Activated T-cell treated with anti-CD3 and anti-CD28 coated beads, Interleukin-2, amount 50 U/mL, for 24 hours (primary cell): ENCODE results near the gene FAM237B.
"Not testable (repeated sequence)": the region's sequence is repeated elsewhere in the genome, so short reads cannot be mapped to it uniquely, and the experiment has no call there.

Source experiments
- DNase-seq: peaks from one replicate; pipeline ENCODE4 v3.0.0-alpha.2; 2020
- H3K27ac Mint-ChIP-seq: 2 replicates; pipeline ENCODE4 v1.8.0; 2020; ENCODE audit warnings: mild to moderate bottlenecking, mixed read lengths
- H3K27me3 Mint-ChIP-seq: 2 replicates; pipeline ENCODE4 v1.8.0; 2020; ENCODE audit warnings: mixed read lengths
- H3K36me3 Mint-ChIP-seq: 2 replicates; pipeline ENCODE4 v1.8.0; 2020; ENCODE audit warnings: low read depth, mixed read lengths
- H3K4me1 Mint-ChIP-seq: 2 replicates; pipeline ENCODE4 v1.8.0; 2020; ENCODE audit warnings: low read depth, mixed read lengths
- H3K4me3 Mint-ChIP-seq: 2 replicates; pipeline ENCODE4 v1.8.0; 2020; ENCODE audit warnings: mild to moderate bottlenecking, moderate library complexity, mixed read lengths
- H3K9me3 Mint-ChIP-seq: 2 replicates; pipeline ENCODE4 v1.8.0; 2020; ENCODE audit warnings: mixed read lengths

FAM237B gene

GRCh38 chr7:90320801-90321494, at the start of gene FAM237B:
TSS of gene FAM237B (minus strand) at chr7:90321304. CDS start at chr7:90319748, 1,556 bp downstream.
- Mint-ChIP-seq H3K36me3 (no peaks in the 10 kb centered on the region), H3K9me3 (no peaks in the 10 kb centered on the region), H3K4me3 (peak within 1 kb of the TSS; percentile 25), H3K4me1 (peaks cover 11% of the 10 kb centered on the region), H3K27ac (no peak within 1 kb of the TSS), H3K27me3 (peaks cover 52% of the 10 kb centered on the region)
- peak; percentile 33 for DNase-seq

GRCh38 chr7:90351987-90352386, 30.9 kb upstream of the FAM237B start:
- no peaks in the 10 kb centered on the region for H3K27me3 Mint-ChIP-seq
- no peak overlapping the region for H3K27ac Mint-ChIP-seq
- peaks cover 45% of the 10 kb centered on the region for H3K4me1 Mint-ChIP-seq
- DNase-seq, result no peak
- peaks cover 82% of the 10 kb centered on the region for H3K36me3 Mint-ChIP-seq
- no peak overlapping the region for H3K4me3 Mint-ChIP-seq
- H3K9me3 Mint-ChIP-seq, result peaks cover 7% of the 10 kb centered on the region

DNA sequence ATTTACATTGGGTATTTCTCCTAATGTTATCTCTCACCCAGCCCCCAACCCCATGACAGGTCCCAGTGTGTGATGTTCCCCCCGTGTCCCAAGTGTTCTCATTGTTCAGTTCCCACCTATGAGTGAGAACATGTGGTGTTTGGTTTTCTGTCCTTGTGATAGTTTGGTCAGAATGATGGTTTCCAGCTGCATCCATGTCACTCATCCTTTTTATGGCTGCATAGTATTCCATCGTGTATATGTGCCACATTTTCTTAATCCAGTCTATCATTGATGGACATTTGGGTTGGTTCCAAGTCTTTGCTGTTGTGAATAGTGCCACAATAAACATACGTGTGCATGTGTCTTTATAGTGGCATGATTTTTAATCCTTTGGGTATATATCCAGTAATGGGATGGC, 28.9 kb upstream of the FAM237B start:
- Mint-ChIP-seq H3K4me1 (peaks cover 59% of the 10 kb centered on the region), H3K36me3 (peaks cover 70% of the 10 kb centered on the region)
- not testable (repeated sequence) for H3K9me3 Mint-ChIP-seq, H3K27ac Mint-ChIP-seq, H3K4me3 Mint-ChIP-seq, H3K27me3 Mint-ChIP-seq, DNase-seq

DNA sequence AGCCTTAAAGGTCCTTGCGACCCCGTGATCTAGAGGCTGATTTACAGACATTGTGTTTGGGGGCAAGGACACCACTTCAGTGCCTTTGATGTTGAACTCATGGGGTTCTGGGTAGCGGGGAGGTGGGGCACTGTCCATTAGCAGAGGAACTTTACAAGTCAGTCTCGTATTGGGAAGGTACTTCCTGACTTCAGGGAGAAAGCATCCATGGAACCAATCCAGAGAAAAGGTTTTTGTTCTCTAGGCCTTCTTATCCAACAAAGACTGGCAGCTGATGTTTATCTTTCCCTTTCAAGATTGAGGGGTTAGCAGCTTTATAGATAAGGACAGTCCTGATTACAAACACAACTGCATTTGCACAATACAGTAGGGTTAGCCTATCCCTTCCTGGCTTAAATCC, 28.2 kb upstream of the FAM237B start:
- H3K27ac Mint-ChIP-seq, result no peak overlapping the region
- no peaks in the 10 kb centered on the region for H3K27me3 Mint-ChIP-seq
- no peaks in the 10 kb centered on the region for H3K9me3 Mint-ChIP-seq
- H3K4me1 Mint-ChIP-seq, result peaks cover 59% of the 10 kb centered on the region
- H3K4me3 Mint-ChIP-seq, result no peak overlapping the region
- peaks cover 63% of the 10 kb centered on the region for H3K36me3 Mint-ChIP-seq
- DNase-seq, result no peak

DNA sequence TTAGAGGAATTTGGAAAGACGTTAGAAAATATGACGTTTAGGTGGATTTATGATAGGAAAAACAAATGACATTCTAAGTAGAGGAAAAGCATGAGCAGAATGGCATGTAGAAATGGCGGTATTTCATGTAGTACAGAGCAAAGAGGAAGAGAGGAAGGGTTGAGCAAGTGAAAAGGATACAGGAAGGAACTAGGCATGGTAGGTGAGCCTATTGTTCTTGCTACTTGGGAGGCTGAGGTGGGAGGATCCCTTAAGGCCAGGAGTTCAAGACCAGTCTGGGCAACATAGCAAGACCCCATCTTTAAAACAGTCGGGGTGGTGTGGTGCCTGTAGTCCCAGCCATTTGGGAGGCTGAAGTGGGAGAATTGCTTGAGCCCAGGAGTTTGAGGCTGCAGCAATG, 26.7 kb upstream of the FAM237B start:
- peak overlapping the region; percentile 96 for H3K4me3 Mint-ChIP-seq
- peaks cover 55% of the 10 kb centered on the region for H3K4me1 Mint-ChIP-seq
- H3K27me3 Mint-ChIP-seq, result no peaks in the 10 kb centered on the region
- DNase-seq, result no peak
- H3K9me3 Mint-ChIP-seq, result no peaks in the 10 kb centered on the region
- peak overlapping the region; percentile 98 for H3K27ac Mint-ChIP-seq
- H3K36me3 Mint-ChIP-seq, result peaks cover 49% of the 10 kb centered on the region

- H3K27ac Mint-ChIP-seq, result peak within 1 kb of the TSS; percentile 98
- peaks cover 39% of the 10 kb centered on the region for H3K36me3 Mint-ChIP-seq
- H3K9me3 Mint-ChIP-seq, result no peaks in the 10 kb centered on the region
- no peaks in the 10 kb centered on the region for H3K27me3 Mint-ChIP-seq
- peak; percentile 97 for DNase-seq
- H3K4me1 Mint-ChIP-seq, result peaks cover 46% of the 10 kb centered on the region
- H3K4me3 Mint-ChIP-seq, result peak within 1 kb of the TSS; percentile 96
These were observed 25.4 kb upstream of the FAM237B start, which contains the start of gene GTPBP10 for GRCh38 chr7:90346336-90347125. TSS of gene GTPBP10 (plus strand) at chr7:90346716. CDS start at chr7:90346742, 26 bp downstream.

DNA sequence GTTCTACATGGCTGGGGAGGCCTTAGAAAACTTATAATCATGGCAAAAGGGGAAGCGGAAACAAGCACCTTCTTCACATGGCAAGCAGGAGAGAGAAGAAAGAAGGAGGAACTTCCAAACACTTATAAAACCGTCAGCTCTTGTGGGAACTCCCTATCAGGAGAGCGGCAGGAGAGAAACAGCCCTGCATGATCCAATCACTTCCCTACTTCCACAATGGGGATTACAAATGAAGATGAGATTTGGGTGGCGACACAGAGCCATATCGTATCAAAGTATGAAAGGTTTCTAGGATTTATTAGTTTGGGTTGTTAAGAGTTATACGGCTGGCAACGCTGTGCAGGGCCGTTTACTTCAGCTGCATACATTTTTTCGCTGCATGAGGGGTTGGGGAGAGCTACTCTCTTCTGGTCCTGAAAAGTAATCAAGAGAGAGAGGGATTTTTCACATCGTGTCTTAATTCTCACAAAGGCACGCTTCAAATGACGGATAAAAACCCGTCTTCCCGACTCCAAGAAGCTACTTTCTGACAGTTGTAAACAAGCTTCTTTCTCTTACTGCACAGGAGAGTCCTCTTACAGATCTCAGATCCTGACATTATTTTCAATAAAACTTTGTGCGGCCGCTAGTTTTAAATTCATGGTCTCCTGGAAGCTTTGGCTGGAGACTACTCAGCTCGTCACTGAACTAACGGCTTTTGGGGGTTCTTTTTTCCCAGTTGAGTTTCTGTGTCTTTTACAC, 24.7 kb upstream of the FAM237B start:
- Mint-ChIP-seq H3K27ac (peak overlapping the region; percentile 98), H3K36me3 (peaks cover 37% of the 10 kb centered on the region), H3K4me1 (peaks cover 43% of the 10 kb centered on the region), H3K4me3 (peak overlapping the region; percentile 96), H3K9me3 (no peaks in the 10 kb centered on the region), H3K27me3 (no peaks in the 10 kb centered on the region)
- no peak for DNase-seq

DNA sequence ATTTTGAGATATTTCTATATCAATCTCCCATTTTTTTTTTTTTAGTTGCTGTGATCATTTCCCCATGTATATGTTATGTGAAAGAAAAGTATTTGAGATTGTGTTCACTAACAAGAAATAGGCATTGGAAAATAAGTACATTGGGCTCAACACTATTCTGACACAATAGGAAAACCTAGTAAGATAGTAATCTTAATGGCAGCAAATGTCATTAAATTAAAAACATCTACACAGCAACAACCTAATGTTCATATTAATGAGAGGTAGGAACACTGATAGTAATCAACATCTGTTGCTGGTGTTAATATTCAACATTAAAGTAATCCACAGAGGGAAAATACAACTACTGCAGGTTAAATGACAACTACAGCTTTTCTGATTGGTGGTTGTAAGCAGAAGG, 23.9 kb upstream of the FAM237B start:
- peaks cover 36% of the 10 kb centered on the region for H3K4me1 Mint-ChIP-seq
- peak overlapping the region; percentile 98 for H3K27ac Mint-ChIP-seq
- H3K36me3 Mint-ChIP-seq, result peaks cover 29% of the 10 kb centered on the region
- H3K27me3 Mint-ChIP-seq, result no peaks in the 10 kb centered on the region
- DNase-seq, result no peak
- peak overlapping the region; percentile 96 for H3K4me3 Mint-ChIP-seq
- no peaks in the 10 kb centered on the region for H3K9me3 Mint-ChIP-seq

- H3K27me3 Mint-ChIP-seq, result peaks cover 11% of the 10 kb centered on the region
- H3K27ac Mint-ChIP-seq, result no peak overlapping the region
- H3K4me1 Mint-ChIP-seq, result no peaks in the 10 kb centered on the region
- H3K4me3 Mint-ChIP-seq, result no peak overlapping the region
- no peaks in the 10 kb centered on the region for H3K36me3 Mint-ChIP-seq
- DNase-seq, result no peak
- H3K9me3 Mint-ChIP-seq, result no peaks in the 10 kb centered on the region
These were observed 16.0 kb upstream of the FAM237B start for GRCh38 chr7:90337106-90337505.

GRCh38 chr7:90334926-90335325, 13.8 kb upstream of the FAM237B start:
- H3K4me3 Mint-ChIP-seq, DNase-seq, H3K4me1 Mint-ChIP-seq, H3K27ac Mint-ChIP-seq, H3K36me3 Mint-ChIP-seq, H3K9me3 Mint-ChIP-seq: not testable (repeated sequence)
- H3K27me3 Mint-ChIP-seq, result peaks cover 14% of the 10 kb centered on the region

GRCh38 chr7:90334193-90334843, 13.2 kb upstream of the FAM237B start:
- Mint-ChIP-seq H3K4me1 (no peaks in the 10 kb centered on the region), H3K4me3 (no peak overlapping the region), H3K27ac (no peak overlapping the region), H3K36me3 (no peaks in the 10 kb centered on the region), H3K9me3 (no peaks in the 10 kb centered on the region), H3K27me3 (peaks cover 14% of the 10 kb centered on the region)
- no peak for DNase-seq

DNA sequence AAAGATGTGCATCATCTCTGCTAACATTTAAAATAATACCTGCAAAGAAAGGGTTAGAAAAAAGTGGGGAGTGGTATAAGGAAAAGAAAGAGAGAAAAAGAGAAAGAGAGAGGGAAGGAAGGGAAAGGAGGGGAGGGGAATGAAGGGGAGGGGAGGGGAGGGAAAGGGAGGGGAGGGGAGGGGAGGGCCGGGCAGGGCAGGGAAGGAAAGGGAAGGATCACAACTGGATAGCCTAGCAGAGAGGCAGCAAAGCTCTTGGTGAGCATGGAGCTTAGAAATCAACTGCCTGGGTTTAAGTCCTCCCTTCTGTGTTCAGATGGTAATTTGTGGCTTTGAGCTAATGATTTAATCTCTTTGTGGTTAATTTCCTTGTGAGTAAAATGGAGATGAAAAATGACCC, 5.4 kb upstream of the FAM237B start:
- H3K4me3 Mint-ChIP-seq, result no peak overlapping the region
- no peaks in the 10 kb centered on the region for H3K9me3 Mint-ChIP-seq
- no peak for DNase-seq
- no peak overlapping the region for H3K27ac Mint-ChIP-seq
- H3K36me3 Mint-ChIP-seq, result no peaks in the 10 kb centered on the region
- peaks cover 2% of the 10 kb centered on the region for H3K4me1 Mint-ChIP-seq
- H3K27me3 Mint-ChIP-seq, result peaks cover 20% of the 10 kb centered on the region

- Mint-ChIP-seq H3K27me3 (peaks cover 43% of the 10 kb centered on the region), H3K27ac (no peak overlapping the region), H3K4me1 (peaks cover 11% of the 10 kb centered on the region)
These were observed 1.7 kb upstream of the FAM237B start for GRCh38 chr7:90322837-90323236.

DNA sequence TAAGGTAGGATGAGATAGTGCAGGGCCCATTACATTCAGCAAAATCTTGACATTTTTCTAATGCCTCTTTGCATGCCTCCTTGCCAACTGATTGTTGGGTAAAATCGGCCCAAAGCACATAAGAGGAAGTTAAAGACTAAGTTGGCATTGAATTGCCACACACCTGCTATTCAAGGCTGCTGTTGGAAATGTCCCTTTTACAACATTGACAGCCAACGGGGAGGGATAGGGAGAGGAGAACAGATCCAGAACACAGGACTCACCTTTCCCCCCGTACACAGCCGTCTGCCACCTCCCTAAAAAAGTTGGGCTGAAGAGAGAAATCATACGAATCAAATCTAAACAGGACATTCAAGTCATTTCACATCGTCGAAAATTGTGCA, 695 bp downstream of the FAM237B start:
- Mint-ChIP-seq H3K27me3 (peaks cover 52% of the 10 kb centered on the region), H3K36me3 (no peaks in the 10 kb centered on the region), H3K4me1 (peaks cover 11% of the 10 kb centered on the region), H3K27ac (no peak overlapping the region), H3K9me3 (no peaks in the 10 kb centered on the region), H3K4me3 (no peak overlapping the region)
- DNase-seq, result no peak

More at GRCh38 chr7:90322837-90323236, 1.7 kb upstream of the FAM237B start:
- Mint-ChIP-seq H3K4me3 (no peak overlapping the region), H3K36me3 (no peaks in the 10 kb centered on the region), H3K9me3 (no peaks in the 10 kb centered on the region)
- DNase-seq, result no peak
